Mucosa of descending colon (tissue), 3 donors: ENCODE results near the gene ERGIC3. TPM values are rescaled to one million over a fixed set of nuclear protein-coding genes. Genes with fewer than 3 reads are reported as not detected.

ENCODE experiments used
- ATAC-seq: fragments of 200-7000 bp; cut with Tn5 transposase; one replicate; pipeline ENCODE4 v1.9.1; 2020; ENCODE audit warnings: mild to moderate bottlenecking, moderate library complexity
- DNase-seq, 3 donors: peaks; one replicate each; pipeline ENCODE4 v3.0.0-alpha.2; 2020
- H3K36me3 ChIP-seq: fragments of 200-600 bp; one replicate; pipeline ENCODE4 v1.8.0; 2021; ENCODE audit warnings: low read depth, mild to moderate bottlenecking
- H3K4me1 ChIP-seq: fragments of 200-600 bp; one replicate; pipeline ENCODE4 v1.8.0; 2021; ENCODE audit warnings: low read depth, mild to moderate bottlenecking
- H3K4me3 ChIP-seq: fragments of 200-600 bp; one replicate; pipeline ENCODE4 v1.8.0; 2021; ENCODE audit warnings: mild to moderate bottlenecking
- H3K9me3 ChIP-seq: fragments of 200-600 bp; one replicate; pipeline ENCODE4 v1.8.0; 2021; ENCODE audit warnings: mild to moderate bottlenecking
- CTCF ChIP-seq: fragments of 200-600 bp; IDR thresholded peaks from one replicate; pipeline ENCODE4 v1.8.0; 2022; ENCODE audit warnings: antibody characterized with exemption, mild to moderate bottlenecking
- intact Hi-C, 2 donors: fragments of 100-400 bp; cut with DNase I in 1 of 2; cut with micrococcal nuclease in 1 of 2; formaldehyde crosslinking; loops; one replicate each; pipeline versions ENCODE4 v1.11.0 to v1.11.1; 2022; cut with DNase I, micrococcal nuclease
- total RNA-seq, 3 donors: library from RNA; stranded (reverse); fragmentation: NEBNext Ultra II Directional in 2 of 3; extraction: Animal tissue kit (Norgen Biotek cat#: 25700) in 2 of 3; gene quantifications; one replicate each; pipeline versions ENCODE4 v1.2.1 to v1.2.4, GENCODE V29; 2021 to 2023
- donor health status: DM: no; HTN: no; CAD: no; lungs with moderate emphysema.
- donor health status: DM: no; HTN: no; CAD: no.
- donor health status: DM: no; HTN: yes; CAD: no.

Gene ERGIC3
- total RNA-seq, 3 donors from 2014 or later, result 194 to 283 (median 206) TPM

- Histone ChIP-seq H3K36me3 (no peaks in the 10 kb centered on the region), H3K4me3 (no peak overlapping the region), H3K9me3 (no peaks in the 10 kb centered on the region), H3K4me1 (no peaks in the 10 kb centered on the region)
- DNase-seq, result peak in 1 of 3 donors; percentile 24
- no peak for TF ChIP-seq CTCF
- ATAC-seq, result no peak
- intact Hi-C loops, result no loop called here
These were observed 36.6 kb downstream of the ERGIC3 start for GRCh38 chr20:35578469-35578868.

- intact Hi-C loops, result no loop called here
- no peak for TF ChIP-seq CTCF
- Histone ChIP-seq H3K9me3 (no peaks in the 10 kb centered on the region), H3K4me3 (no peak overlapping the region), H3K36me3 (no peaks in the 10 kb centered on the region), H3K4me1 (no peaks in the 10 kb centered on the region)
- peak in 1 of 3 donors; percentile 21 for DNase-seq
- no peak for ATAC-seq
These were observed 37.3 kb downstream of the ERGIC3 start for GRCh38 chr20:35579196-35579595.

GRCh38 chr20:35582131-35582530 is 40.3 kb downstream of the ERGIC3 start:
- H3K36me3 ChIP-seq, result no peaks in the 10 kb centered on the region
- intact Hi-C loops, result no loop called here

GRCh38 chr20:35582741-35583404 is 41.0 kb downstream of the ERGIC3 start:
- intact Hi-C loops, result no loop called here
- Histone ChIP-seq H3K9me3 (no peaks in the 10 kb centered on the region), H3K36me3 (no peaks in the 10 kb centered on the region), H3K4me3 (no peak overlapping the region), H3K4me1 (no peaks in the 10 kb centered on the region)
- no peak for ATAC-seq
- no peak for TF ChIP-seq CTCF
- no peak for DNase-seq

More at GRCh38 chr20:35582131-35582530, 40.3 kb downstream of the ERGIC3 start:
- DNase-seq, result no peak
- Histone ChIP-seq H3K4me3 (no peak overlapping the region), H3K9me3 (no peaks in the 10 kb centered on the region), H3K4me1 (no peaks in the 10 kb centered on the region)
- ATAC-seq, result no peak
- TF ChIP-seq CTCF, result no peak

- DNase-seq (no peak), ATAC-seq (peak; percentile 8)
- TF ChIP-seq CTCF, result no peak
These were observed 42.0 kb downstream of the ERGIC3 start for GRCh38 chr20:35583636-35584560.

More at GRCh38 chr20:35583636-35584560, 42.0 kb downstream of the ERGIC3 start:
- intact Hi-C loops, result no loop called here
- no peaks in the 10 kb centered on the region for H3K9me3 ChIP-seq
- no peak overlapping the region for H3K4me3 ChIP-seq
- no peaks in the 10 kb centered on the region for H3K4me1 ChIP-seq
- H3K36me3 ChIP-seq, result no peaks in the 10 kb centered on the region
